GM21825 (cell line): ENCODE measurements around the gene MAP2K6.

Source experiments
- ATAC-seq: cut with Tn5 transposase; IDR thresholded peaks from one replicate; pipeline ENCODE4 v1.9.1; 2021; ENCODE audit warnings: mild to moderate bottlenecking, moderate library complexity; ENCODE audit not compliant: unreplicated experiment

MAP2K6 gene

GRCh38 chr17:69425978-69426377, 11.5 kb downstream of the MAP2K6 start:
- no peak for ATAC-seq

DNA sequence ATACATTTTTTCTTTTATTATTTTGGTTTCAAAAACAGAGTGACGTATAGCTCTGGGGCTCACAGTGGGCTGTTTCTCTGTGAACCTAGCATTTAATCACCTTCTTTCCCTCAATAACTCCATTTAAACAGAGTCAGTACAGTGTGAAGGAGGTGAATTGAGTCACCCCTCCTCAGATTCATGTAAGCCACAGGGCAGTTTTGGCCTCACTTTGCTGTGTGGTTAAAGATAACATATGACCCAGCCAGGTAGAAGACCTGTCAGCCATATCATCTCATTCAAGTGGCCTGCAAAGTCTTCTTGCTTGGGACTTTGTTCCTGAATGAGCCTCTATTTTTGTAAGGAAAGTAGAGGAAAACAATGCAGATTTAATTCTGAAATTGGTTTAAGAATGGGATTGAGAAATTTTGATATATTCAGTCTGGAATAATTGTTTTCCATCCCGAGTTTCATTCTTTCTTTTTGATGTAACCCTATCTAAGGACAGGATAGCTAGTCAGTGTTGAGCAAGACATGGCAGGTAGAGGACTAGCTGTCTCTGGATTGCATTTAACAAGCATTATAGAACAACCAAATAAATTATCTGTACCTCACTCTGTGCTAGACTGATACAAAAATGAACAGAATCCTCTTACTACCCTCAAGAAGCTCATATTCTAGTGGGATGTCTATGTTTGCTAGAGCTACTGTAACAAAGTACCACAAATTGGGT, 13.1 kb downstream of the MAP2K6 start:
- ATAC-seq, result no peak

- ATAC-seq, result no peak
Observed at GRCh38 chr17:69428252-69428980, 13.9 kb downstream of the MAP2K6 start.

DNA sequence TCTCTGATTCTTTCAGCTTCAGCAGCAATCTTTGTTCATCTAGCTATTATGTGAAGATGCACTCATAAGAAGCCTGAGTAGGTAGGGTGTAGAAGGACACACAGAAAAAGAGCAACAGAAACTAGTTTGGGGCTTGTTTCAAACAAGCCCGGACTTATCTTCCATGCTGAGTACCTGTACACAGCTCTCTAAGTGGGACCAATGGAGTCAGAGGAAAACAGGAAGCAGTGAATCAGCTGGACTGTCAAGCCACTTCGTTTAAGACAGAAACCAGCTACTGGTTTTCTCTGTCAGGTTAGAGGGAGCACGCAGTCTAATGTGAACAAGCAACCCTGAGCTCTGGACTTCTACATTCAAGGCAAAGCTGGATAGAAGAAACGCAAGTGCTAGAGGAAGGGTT, 16.0 kb downstream of the MAP2K6 start:
- peak; percentile 59 for ATAC-seq

DNA sequence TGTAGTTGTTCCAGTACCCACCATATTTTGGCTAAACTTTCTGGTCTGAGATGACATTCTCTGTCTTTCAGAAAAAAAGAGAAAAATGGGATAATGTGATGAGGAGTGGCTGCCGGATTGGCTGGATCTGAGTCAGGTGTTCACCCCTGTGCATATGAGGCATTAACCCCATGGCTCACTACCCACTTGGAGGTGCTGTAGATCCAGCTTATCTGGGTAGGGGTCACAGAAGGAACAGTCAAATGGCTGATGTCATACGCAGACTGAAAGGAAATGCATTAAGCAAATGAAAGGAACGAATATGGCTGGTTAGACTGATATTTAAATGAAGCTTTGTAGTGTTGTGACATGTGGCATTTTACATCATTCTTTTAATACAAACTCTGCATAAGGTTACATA, 17.3 kb downstream of the MAP2K6 start:
- ATAC-seq, result no peak

DNA sequence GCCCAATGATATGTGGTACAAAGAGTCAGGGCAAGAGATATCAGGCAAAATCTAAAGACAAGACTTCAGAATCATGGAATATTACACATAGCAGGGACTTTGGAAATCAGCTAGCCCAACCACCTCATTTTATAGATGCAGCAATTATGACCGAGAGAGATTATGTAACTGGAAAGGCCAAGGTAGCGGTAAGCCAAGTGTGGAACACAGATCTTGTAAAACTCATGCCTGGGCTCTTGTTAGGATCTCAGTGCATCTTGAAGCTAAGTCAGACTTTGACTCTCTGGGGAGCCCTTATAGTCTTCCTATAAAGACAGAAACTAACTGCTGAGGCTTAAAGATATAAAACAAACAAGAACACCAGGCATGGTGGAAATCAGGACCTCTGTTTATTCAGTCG, 18.6 kb downstream of the MAP2K6 start:
- ATAC-seq, result no peak

DNA sequence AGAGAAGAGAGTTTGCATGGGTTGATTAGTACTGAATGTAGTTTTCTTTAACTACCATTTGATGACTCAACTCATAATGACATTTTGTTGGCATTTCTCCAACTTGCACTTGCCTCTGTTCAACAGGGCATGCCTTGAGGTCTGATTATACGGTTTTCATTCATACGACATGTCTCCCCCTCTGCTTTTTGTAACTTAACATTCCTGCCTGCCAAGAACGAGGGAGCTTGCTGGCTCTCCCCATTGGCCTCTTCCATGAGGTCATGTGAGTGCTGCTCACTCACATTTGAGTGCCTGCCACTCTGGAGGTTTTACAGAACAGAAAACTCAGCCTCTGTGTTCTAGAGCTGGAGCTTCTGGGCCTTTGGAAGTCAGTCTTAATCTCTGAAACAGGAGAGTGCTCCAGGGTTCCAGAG, 19.7 kb downstream of the MAP2K6 start:
- ATAC-seq, result no peak

- no peak for ATAC-seq
Observed at GRCh38 chr17:69435971-69436696, 21.6 kb downstream of the MAP2K6 start.

GRCh38 chr17:69437475-69437874, 23.0 kb downstream of the MAP2K6 start:
- no peak for ATAC-seq

GRCh38 chr17:69438776-69439175, 24.3 kb downstream of the MAP2K6 start:
- ATAC-seq, result no peak

GRCh38 chr17:69441179-69441578, 26.7 kb downstream of the MAP2K6 start:
- no peak for ATAC-seq

- ATAC-seq, result no peak
Observed at GRCh38 chr17:69443138-69443537, 28.6 kb downstream of the MAP2K6 start.

DNA sequence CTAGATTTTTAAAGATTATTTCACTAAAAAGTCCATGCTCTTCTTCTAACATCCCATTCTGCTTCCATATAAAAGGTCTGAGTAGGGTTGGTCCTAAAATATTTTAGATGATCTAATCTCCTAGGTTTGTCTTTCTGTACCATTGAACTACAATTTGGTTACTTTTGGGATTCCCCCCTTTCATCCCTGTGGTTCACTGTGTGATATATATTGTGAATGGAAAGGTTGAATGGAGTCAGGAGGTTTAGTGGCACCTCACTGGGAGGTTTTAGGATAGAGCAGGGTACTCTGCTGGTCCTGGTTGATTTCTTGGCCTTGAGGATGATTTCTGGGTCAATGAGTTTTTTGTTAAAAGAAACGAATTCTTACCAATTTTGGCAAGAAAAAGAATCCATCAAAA, 29.5 kb downstream of the MAP2K6 start:
- ATAC-seq, result no peak

GRCh38 chr17:69445132-69445531, 30.6 kb downstream of the MAP2K6 start:
- no peak for ATAC-seq

DNA sequence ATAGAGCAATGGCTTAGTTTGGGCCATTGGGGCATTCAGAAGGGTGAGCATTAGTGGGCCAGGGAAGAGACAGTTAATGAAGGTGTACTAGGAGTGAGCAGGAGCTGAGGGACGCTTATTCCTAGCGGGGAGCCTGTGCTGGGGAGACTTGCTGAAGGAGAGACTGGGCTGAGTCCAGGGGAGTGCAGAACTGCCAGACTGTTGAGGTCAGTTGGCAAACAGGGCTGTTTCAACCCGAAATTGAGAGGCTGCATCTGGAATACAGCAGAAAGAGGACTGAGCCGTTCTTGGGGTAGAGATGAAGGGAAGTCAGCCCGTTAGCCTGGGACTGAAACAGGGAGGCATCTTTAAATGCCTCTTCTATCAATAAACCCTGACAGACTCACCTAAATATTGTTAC, 33.2 kb downstream of the MAP2K6 start:
- no peak for ATAC-seq

DNA sequence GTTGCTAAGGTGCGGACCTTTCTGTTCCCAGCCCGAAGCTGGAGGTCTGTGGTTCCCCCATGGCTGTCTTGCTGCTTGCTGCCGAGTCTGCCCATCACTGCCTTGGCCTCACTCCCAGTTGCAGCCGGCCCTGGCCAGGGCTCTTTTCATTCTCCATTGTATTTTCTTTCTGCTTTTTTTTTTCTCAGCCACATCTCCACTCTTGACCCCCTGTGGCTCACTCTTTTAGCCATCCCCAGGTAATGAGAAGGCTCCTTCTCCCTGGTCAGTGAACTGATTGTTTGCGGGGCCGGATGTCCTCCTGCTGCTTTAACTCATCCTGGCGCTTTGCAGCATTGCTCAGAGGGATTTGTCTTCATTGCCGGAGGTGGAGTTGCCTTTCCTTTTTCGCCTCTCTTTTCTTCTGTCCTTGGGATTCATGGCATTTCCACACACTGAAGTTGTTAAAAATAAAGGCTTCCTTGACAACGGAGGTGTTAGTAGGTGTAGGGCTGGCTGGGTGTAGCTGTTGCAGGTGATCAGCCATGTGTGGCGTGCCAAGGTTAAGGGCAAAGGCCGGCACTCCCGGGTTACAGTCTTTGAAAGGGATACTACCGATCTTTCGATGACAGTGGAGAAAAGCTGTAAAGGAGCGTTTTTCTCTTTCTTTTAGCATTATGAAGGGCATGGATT, 34.1 kb downstream of the MAP2K6 start:
- no peak for ATAC-seq

DNA sequence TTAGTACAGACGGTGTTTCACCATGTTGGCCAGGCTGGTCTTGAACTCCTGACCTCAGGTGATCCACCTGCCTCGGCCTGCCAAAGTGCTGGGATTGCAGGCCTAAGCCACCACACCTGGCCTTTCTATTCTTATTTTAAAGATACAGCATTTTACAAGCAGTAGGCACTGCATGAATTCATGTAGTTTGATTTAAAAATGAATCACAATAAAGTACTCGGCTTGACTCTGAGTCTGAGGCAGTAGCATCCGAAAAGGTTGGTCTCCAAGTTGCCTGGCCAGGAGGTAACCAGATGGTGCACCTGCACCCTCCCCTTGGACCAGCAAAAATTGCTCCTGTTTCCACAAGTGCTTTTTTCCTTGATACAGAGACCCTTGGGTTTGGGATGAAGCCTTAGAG, 35.6 kb downstream of the MAP2K6 start:
- ATAC-seq, result no peak

- peak; percentile 24 for ATAC-seq
Observed at GRCh38 chr17:69450918-69451317, 36.4 kb downstream of the MAP2K6 start.

GRCh38 chr17:69451416-69452394, 37.2 kb downstream of the MAP2K6 start:
- peak; percentile 91 for ATAC-seq

GRCh38 chr17:69452664-69453260, 38.3 kb downstream of the MAP2K6 start:
- no peak for ATAC-seq
